PC-3 (cell line): Measurements from ENCODE around the gene PCBP3. TPM values are rescaled to one million over a fixed set of nuclear protein-coding genes. Genes with fewer than 3 reads are reported as not detected.
"Not testable (repeated sequence)": the region's sequence is repeated elsewhere in the genome, so short reads cannot be mapped to it uniquely, and the experiment has no call there.

Experiments
- ATAC-seq: fragments of 200-7000 bp; cut with Tn5 transposase; 2 replicates; pipeline ENCODE4 v1.9.1; 2020; ENCODE audit warnings: mild to moderate bottlenecking, moderate library complexity
- BruUV-seq: library from RNA; stranded (reverse); fragments of 400-500 nt; replicated peaks from 2 replicates; lab custom pipeline; 2021; lab: Mats Ljungman, UMichigan
- CTCF ChIA-PET: fragments of 300-600 bp; sonication (Branson Sonifier 250); formaldehyde crosslinking; loops from one replicate; lab custom pipeline; 2022; ENCODE audit warnings: antibody characterized with exemption; lab: Charles Lee
- POLR2A ChIA-PET: fragments of 300-600 bp; sonication (Branson Sonifier 250); formaldehyde crosslinking; loops from one replicate; lab custom pipeline; 2022; ENCODE audit warnings: antibody characterized with exemption; ENCODE audit not compliant: unreplicated experiment; lab: Charles Lee
- DNase-seq: peaks from one replicate; pipeline ENCODE4 v3.0.0-alpha.2; 2015
- H2AFZ ChIP-seq: fragments of 300-600 bp; sonication (generic); 2 replicates; pipeline ENCODE4 v1.6.0; 2016; ENCODE audit warnings: antibody characterized with exemption, low read length
- H3F3A ChIP-seq: fragments of 300-600 bp; sonication (generic); one replicate; pipeline ENCODE4 v1.6.0; 2017; ENCODE audit warnings: antibody characterized with exemption, low read length, control low read depth, mild to moderate bottlenecking; ENCODE audit not compliant: unreplicated experiment
- H3K27ac ChIP-seq: fragments of 300-600 bp; sonication (generic); 2 replicates; pipeline ENCODE4 v1.5.1; 2016; ENCODE audit warnings: mild to moderate bottlenecking, low read length
- H3K27me3 ChIP-seq: fragments of 300-600 bp; sonication (generic); 2 replicates; pipeline ENCODE4 v1.6.1; 2016; ENCODE audit warnings: low read length, mixed read lengths
- H3K36me3 ChIP-seq: fragments of 300-600 bp; sonication (generic); 2 replicates; pipeline ENCODE4 v1.6.1; 2016; ENCODE audit warnings: low read depth, mixed run types, low read length, mixed read lengths
- H3K4me1 ChIP-seq: fragments of 300-600 bp; sonication (generic); 2 replicates; pipeline ENCODE4 v1.5.1; 2016; ENCODE audit warnings: low read length; ENCODE audit not compliant: insufficient read depth
- H3K4me2 ChIP-seq: fragments of 300-600 bp; sonication (generic); 2 replicates; pipeline ENCODE4 v1.6.0; 2016; ENCODE audit warnings: low read length
- H3K4me3 ChIP-seq: fragments of 300-600 bp; sonication (generic); 2 replicates; pipeline ENCODE4 v1.5.1; 2016; ENCODE audit warnings: mild to moderate bottlenecking, low read length, mixed read lengths
- H3K79me2 ChIP-seq: fragments of 300-600 bp; sonication (generic); 2 replicates; pipeline ENCODE4 v1.6.1; 2017; ENCODE audit warnings: low read length, mixed read lengths
- H3K9ac ChIP-seq: fragments of 300-600 bp; sonication (generic); 2 replicates; pipeline ENCODE4 v1.6.0; 2016; ENCODE audit warnings: mild to moderate bottlenecking, low read length
- H3K9me2 ChIP-seq: fragments of 300-600 bp; sonication (generic); replicated peaks from 2 replicates; pipeline ENCODE4 v1.6.1; 2016; ENCODE audit warnings: mixed run types, low read length, mixed read lengths
- H3K9me3 ChIP-seq: fragments of 300-600 bp; sonication (generic); 2 replicates; pipeline ENCODE4 v1.6.1; 2016; ENCODE audit warnings: low read length, mixed read lengths
- H4K20me1 ChIP-seq: fragments of 300-600 bp; sonication (generic); 2 replicates; pipeline ENCODE4 v1.6.1; 2016; ENCODE audit warnings: low read length, mixed read lengths
- EZH2 ChIP-seq: fragments of 300-600 bp; sonication (generic); IDR thresholded peaks from one replicate; pipeline ENCODE4 v1.6.1; 2017; ENCODE audit warnings: antibody characterized with exemption, mild to moderate bottlenecking, low read length; ENCODE audit not compliant: unreplicated experiment
- EZH2phosphoT487 ChIP-seq: fragments of 300-600 bp; sonication (generic); IDR thresholded peaks from 2 replicates; pipeline ENCODE4 v1.6.1; 2018; ENCODE audit warnings: mild to moderate bottlenecking, antibody characterized with exemption, low read length, borderline replicate concordance
- intact Hi-C: fragments of 100-400 bp; cut with micrococcal nuclease; formaldehyde crosslinking; loops from 2 replicates; pipeline ENCODE4 v1.9.0; 2023
- total RNA-seq: library from RNA; depleted of rRNA; stranded (reverse); fragments of >200 nt; gene quantifications from 2 replicates; pipeline ENCODE4 v1.2.3, GENCODE V29; 2014
- TF ChIP-seq, protein P1 (sequence below): fragments of 300-600 bp; sonication (generic); conservative IDR thresholded peaks from 2 replicates; pipeline ENCODE4 v1.5.1; 2017; ENCODE audit warnings: antibody characterized with exemption, low read depth, mild to moderate bottlenecking, low read length

Gene PCBP3
- total RNA-seq, 1 experiment from 2014 or later = 2.4 TPM

DNA sequence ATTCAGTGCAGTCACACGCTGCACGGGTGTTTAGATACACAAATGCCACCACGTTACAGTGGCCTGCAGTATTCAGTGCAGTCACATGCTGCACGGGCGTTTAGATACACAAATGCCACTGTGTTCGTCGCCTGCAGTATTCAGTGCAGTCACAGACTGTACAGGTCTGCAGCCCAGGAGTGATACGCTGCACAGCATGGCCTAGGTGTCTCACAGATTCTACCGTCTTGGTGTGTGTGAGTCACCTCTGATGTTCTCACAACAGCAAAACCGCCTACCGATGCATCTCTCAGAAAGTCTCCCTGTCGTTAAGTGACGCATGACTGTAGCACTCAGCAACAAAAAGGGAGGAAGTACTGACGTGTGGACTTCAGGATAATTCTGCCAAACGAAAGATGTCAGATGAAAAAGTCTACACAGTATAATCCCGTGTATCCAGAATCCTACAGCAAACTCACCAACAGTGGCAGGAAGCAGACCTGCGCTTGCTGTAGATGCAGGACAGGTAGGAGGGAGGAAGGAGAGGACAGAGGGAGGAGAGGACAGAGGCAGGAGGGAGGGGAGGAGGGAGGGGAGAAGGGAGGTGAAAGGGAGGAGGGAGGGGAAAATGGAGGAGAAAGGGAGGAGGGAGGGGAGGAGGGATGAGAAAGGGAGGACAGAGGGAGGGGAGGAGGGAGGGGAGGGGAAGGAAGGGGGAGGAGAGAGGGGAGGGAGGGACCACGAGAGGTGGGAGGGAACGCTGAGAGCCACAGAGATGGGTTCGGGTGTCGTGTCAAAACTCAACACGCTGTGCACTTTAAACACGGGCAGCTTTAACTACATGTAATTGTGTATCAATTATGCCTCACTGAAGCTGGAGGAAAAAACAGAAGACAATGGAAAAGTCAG, 36.3 kb upstream of the PCBP3 start:
- no peak for TF ChIP-seq EZH2phosphoT487
- no peak overlapping the region for H3K9ac ChIP-seq
- H3K27me3 ChIP-seq = peaks cover 26% of the 10 kb centered on the region; the same call in 1 of the 2 replicates
- peak overlapping the region; percentile 73 for H3K4me2 ChIP-seq
- no peaks in the 10 kb centered on the region for H3K9me2 ChIP-seq
- H3K27ac ChIP-seq = peak overlapping the region; percentile 75
- H4K20me1 ChIP-seq = no peaks in the 10 kb centered on the region
- DNase-seq (peak; percentile 86), ATAC-seq (peak; percentile 95)
- POLR2A ChIA-PET = no interaction called here
- BruUV-seq = no TSS peak
- H2AFZ ChIP-seq = peak overlapping the region; percentile 63
- H3K79me2 ChIP-seq = no peaks in the 10 kb centered on the region
- H3K4me3 ChIP-seq = no peak overlapping the region
- CTCF ChIA-PET = no interaction called here
- H3F3A ChIP-seq = no peaks in the 10 kb centered on the region
- H3K36me3 ChIP-seq = no peaks in the 10 kb centered on the region
- intact Hi-C loops = no loop called here
- 0 out of 2 replicates have a peak, but pooled peaks cover 6% of the 10 kb centered on the region for H3K9me3 ChIP-seq
- H3K4me1 ChIP-seq = peaks cover 18% of the 10 kb centered on the region

- Histone ChIP-seq H3K4me2 (peak overlapping the region; percentile 38), H3K27ac (peak overlapping the region; percentile 75; the same call in 1 of the 2 replicates), H3F3A (no peaks in the 10 kb centered on the region), H3K9me3 (0 out of 2 replicates have a peak, but pooled peaks cover 6% of the 10 kb centered on the region), H3K79me2 (no peaks in the 10 kb centered on the region), H2AFZ (no peak overlapping the region), H3K9ac (no peak overlapping the region), H3K4me3 (no peak overlapping the region), H3K9me2 (no peaks in the 10 kb centered on the region), H3K36me3 (no peaks in the 10 kb centered on the region), H4K20me1 (no peaks in the 10 kb centered on the region), H3K27me3 (peaks cover 26% of the 10 kb centered on the region; the same call in 1 of the 2 replicates), H3K4me1 (peaks cover 23% of the 10 kb centered on the region)
- DNase-seq = no peak
- no TSS peak for BruUV-seq
- TF ChIP-seq, protein P1, sequence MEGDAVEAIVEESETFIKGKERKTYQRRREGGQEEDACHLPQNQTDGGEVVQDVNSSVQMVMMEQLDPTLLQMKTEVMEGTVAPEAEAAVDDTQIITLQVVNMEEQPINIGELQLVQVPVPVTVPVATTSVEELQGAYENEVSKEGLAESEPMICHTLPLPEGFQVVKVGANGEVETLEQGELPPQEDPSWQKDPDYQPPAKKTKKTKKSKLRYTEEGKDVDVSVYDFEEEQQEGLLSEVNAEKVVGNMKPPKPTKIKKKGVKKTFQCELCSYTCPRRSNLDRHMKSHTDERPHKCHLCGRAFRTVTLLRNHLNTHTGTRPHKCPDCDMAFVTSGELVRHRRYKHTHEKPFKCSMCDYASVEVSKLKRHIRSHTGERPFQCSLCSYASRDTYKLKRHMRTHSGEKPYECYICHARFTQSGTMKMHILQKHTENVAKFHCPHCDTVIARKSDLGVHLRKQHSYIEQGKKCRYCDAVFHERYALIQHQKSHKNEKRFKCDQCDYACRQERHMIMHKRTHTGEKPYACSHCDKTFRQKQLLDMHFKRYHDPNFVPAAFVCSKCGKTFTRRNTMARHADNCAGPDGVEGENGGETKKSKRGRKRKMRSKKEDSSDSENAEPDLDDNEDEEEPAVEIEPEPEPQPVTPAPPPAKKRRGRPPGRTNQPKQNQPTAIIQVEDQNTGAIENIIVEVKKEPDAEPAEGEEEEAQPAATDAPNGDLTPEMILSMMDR = no peak
- TF ChIP-seq EZH2phosphoT487 (no peak), EZH2 (no peak)
- ATAC-seq = no peak
- ChIA-PET CTCF (no interaction called here), POLR2A (interaction anchor here (0.6 kb wide), 1 partner anchor 36 kb away, joined by 4 read pairs; the partner anchor contains the start of gene PCBP3)
- intact Hi-C loops = no loop called here
Measured at GRCh38 chr21:45607909-45608295, 35.6 kb upstream of the PCBP3 start.

GRCh38 chr21:45608747-45609470, 34.6 kb upstream of the PCBP3 start:
- CTCF ChIA-PET, ATAC-seq, H3K4me2 ChIP-seq, H2AFZ ChIP-seq, DNase-seq, H3K27ac ChIP-seq, H3K79me2 ChIP-seq, H3K9ac ChIP-seq, H3K9me2 ChIP-seq, H3K4me3 ChIP-seq, POLR2A ChIA-PET, H3K36me3 ChIP-seq, H4K20me1 ChIP-seq, H3K9me3 ChIP-seq, intact Hi-C loops, H3F3A ChIP-seq, BruUV-seq: not testable (repeated sequence)
- Histone ChIP-seq H3K4me1 (peaks cover 23% of the 10 kb centered on the region), H3K27me3 (peaks cover 26% of the 10 kb centered on the region; the same call in 1 of the 2 replicates)

DNA sequence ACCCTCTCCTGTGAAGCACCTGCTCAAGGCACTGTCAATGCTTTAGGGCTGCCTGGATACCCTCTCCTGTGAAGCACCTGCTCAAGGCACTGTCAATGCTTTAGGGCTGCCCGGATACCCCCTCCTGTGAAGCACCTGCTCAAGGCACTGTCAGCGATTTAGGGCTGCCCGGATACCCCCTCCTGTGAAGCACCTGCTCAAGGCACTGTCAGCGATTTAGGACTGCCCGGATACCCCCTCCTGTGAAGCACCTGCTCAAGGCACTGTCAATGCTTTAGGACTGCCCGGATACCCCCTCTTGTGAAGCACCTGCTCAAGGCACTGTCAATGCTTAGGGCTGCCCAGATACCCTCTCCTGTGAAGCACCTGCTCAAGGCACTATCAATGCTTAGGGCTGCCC, 33.9 kb upstream of the PCBP3 start:
- CTCF ChIA-PET, H3K4me3 ChIP-seq, H3K4me2 ChIP-seq, intact Hi-C loops, H4K20me1 ChIP-seq, ATAC-seq, H3K79me2 ChIP-seq, H2AFZ ChIP-seq, H3K9ac ChIP-seq, H3K36me3 ChIP-seq, H3F3A ChIP-seq, H3K27ac ChIP-seq, H3K9me2 ChIP-seq, H3K9me3 ChIP-seq, POLR2A ChIA-PET, BruUV-seq, DNase-seq: not testable (repeated sequence)
- Histone ChIP-seq H3K4me1 (peaks cover 23% of the 10 kb centered on the region), H3K27me3 (peaks cover 26% of the 10 kb centered on the region; the same call in 1 of the 2 replicates)
